Activated B cell treated with CpG ODN at 0.5 μM for 24 hours (primary cell): ENCODE data around the gene FAM234B. TPM values are rescaled to one million over a fixed set of nuclear protein-coding genes. Genes with fewer than 3 reads are reported as not detected.

Source experiments
- ATAC-seq: fragments of 200-7000 bp; cut with Tn5 transposase; one replicate; pipeline ENCODE4 v1.10.0; 2021; ENCODE audit warnings: low read depth, mild to moderate bottlenecking, moderate library complexity
- CTCF ChIA-PET: fragments of 350-600 bp; sonication (Branson Sonifier 250); formaldehyde crosslinking; loops from one replicate; lab custom pipeline; 2021; ENCODE audit warnings: antibody characterized with exemption; lab: Charles Lee
- POLR2A ChIA-PET: fragments of 350-600 bp; sonication (Branson Sonifier 250); formaldehyde crosslinking; loops from one replicate; lab custom pipeline; 2021; ENCODE audit warnings: antibody characterized with exemption; lab: Charles Lee
- DNase-seq: peaks from one replicate; pipeline ENCODE4 v3.0.0; 2022
- H3K27ac Mint-ChIP-seq: one replicate; pipeline ENCODE4 v1.8.0; 2020; ENCODE audit warnings: mixed read lengths
- H3K27me3 Mint-ChIP-seq: one replicate; pipeline ENCODE4 v1.8.0; 2021; ENCODE audit warnings: mixed read lengths
- H3K36me3 Mint-ChIP-seq: one replicate; pipeline ENCODE4 v1.8.0; 2021; ENCODE audit warnings: low read depth, mixed read lengths
- H3K4me1 Mint-ChIP-seq: one replicate; pipeline ENCODE4 v1.8.0; 2021; ENCODE audit warnings: mixed read lengths
- H3K4me3 Mint-ChIP-seq: one replicate; pipeline ENCODE4 v1.8.0; 2020; ENCODE audit warnings: mild to moderate bottlenecking, mixed read lengths
- H3K9me3 Mint-ChIP-seq: one replicate; pipeline ENCODE4 v1.8.0; 2020; ENCODE audit warnings: mixed read lengths
- intact Hi-C: fragments of 100-400 bp; cut with micrococcal nuclease; formaldehyde crosslinking; loops from one replicate; pipeline ENCODE4 v1.15.1; 2024
- total RNA-seq: library from RNA; stranded (reverse); gene quantifications from 2 replicates; pipeline ENCODE4 v1.2.3, GENCODE V29; 2022
- TF ChIP-seq, protein P1 (sequence below): fragments of 200-600 bp; IDR thresholded peaks from one replicate; pipeline ENCODE4 v1.8.0; 2022; ENCODE audit warnings: antibody characterized with exemption, mild to moderate bottlenecking

FAM234B gene
- total RNA-seq, 1 donor from 2014 or later, result 6.3 TPM

- TF ChIP-seq, protein P1, sequence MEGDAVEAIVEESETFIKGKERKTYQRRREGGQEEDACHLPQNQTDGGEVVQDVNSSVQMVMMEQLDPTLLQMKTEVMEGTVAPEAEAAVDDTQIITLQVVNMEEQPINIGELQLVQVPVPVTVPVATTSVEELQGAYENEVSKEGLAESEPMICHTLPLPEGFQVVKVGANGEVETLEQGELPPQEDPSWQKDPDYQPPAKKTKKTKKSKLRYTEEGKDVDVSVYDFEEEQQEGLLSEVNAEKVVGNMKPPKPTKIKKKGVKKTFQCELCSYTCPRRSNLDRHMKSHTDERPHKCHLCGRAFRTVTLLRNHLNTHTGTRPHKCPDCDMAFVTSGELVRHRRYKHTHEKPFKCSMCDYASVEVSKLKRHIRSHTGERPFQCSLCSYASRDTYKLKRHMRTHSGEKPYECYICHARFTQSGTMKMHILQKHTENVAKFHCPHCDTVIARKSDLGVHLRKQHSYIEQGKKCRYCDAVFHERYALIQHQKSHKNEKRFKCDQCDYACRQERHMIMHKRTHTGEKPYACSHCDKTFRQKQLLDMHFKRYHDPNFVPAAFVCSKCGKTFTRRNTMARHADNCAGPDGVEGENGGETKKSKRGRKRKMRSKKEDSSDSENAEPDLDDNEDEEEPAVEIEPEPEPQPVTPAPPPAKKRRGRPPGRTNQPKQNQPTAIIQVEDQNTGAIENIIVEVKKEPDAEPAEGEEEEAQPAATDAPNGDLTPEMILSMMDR, result no peak
- ChIA-PET POLR2A (no interaction called here), CTCF (no interaction called here)
- Mint-ChIP-seq H3K4me3 (no peak overlapping the region), H3K27me3 (no peaks in the 10 kb centered on the region), H3K36me3 (peaks cover 18% of the 10 kb centered on the region), H3K9me3 (no peaks in the 10 kb centered on the region), H3K4me1 (peaks cover 9% of the 10 kb centered on the region), H3K27ac (no peak overlapping the region)
- intact Hi-C loops, result no loop called here
- no peak for DNase-seq
- no peak for ATAC-seq
Measured at GRCh38 chr12:13084898-13085640, 40.9 kb downstream of the FAM234B start.

- no peak for DNase-seq
- Mint-ChIP-seq H3K4me3 (no peak overlapping the region), H3K9me3 (no peaks in the 10 kb centered on the region), H3K4me1 (peaks cover 15% of the 10 kb centered on the region), H3K27me3 (no peaks in the 10 kb centered on the region), H3K27ac (no peak overlapping the region), H3K36me3 (peaks cover 9% of the 10 kb centered on the region)
- intact Hi-C loops, result no loop called here
- TF ChIP-seq, protein P1, result no peak
- ATAC-seq, result no peak
- ChIA-PET POLR2A (no interaction called here), CTCF (no interaction called here)
Measured at GRCh38 chr12:13085968-13086686, 41.9 kb downstream of the FAM234B start.

- Mint-ChIP-seq H3K36me3 (peaks cover 5% of the 10 kb centered on the region), H3K27me3 (peaks cover 2% of the 10 kb centered on the region), H3K4me3 (no peak overlapping the region), H3K27ac (no peak overlapping the region), H3K9me3 (no peaks in the 10 kb centered on the region), H3K4me1 (peaks cover 15% of the 10 kb centered on the region)
- CTCF ChIA-PET, result no interaction called here
- DNase-seq (no peak), ATAC-seq (no peak)
- intact Hi-C loops, result no loop called here
- TF ChIP-seq, protein P1, result no peak
- POLR2A ChIA-PET, result interaction anchor here (0.6 kb wide), 1 partner anchor 181 kb away, joined by 5 read pairs; no protein-coding TSS in a partner anchor
Measured at GRCh38 chr12:13087766-13088165, 43.6 kb downstream of the FAM234B start.

DNA sequence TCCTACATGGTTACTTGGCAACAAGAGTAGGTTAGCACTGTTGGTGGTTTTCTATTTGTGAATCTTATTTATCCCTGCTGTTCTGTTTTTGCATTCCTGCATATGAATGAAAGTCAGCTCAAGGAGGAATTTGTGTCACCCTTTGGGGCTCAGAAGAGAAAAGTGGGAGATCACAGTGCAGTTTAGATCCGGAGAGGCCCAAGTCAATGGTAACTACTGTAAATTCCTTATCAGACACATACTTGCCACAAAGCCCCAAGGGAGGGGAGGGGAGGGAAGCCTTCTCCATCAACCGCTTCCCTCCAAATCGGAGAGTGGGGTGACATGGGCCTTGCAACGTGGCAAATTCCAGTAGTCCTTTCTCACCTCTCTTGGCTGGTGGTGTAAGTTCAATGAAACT lies 44.3 kb downstream of the FAM234B start:
- TF ChIP-seq, protein P1, result no peak
- peaks cover 15% of the 10 kb centered on the region for H3K4me1 Mint-ChIP-seq
- intact Hi-C loops, result no loop called here
- H3K27me3 Mint-ChIP-seq, result peaks cover 2% of the 10 kb centered on the region
- H3K36me3 Mint-ChIP-seq, result peaks cover 2% of the 10 kb centered on the region
- ATAC-seq (no peak), DNase-seq (no peak)
- ChIA-PET CTCF (interaction anchor here (1.2 kb wide), 1 partner anchor 123 kb away, joined by 3 read pairs; no protein-coding TSS in a partner anchor), POLR2A (no interaction called here)
- no peak overlapping the region for H3K4me3 Mint-ChIP-seq
- no peak overlapping the region for H3K27ac Mint-ChIP-seq
- H3K9me3 Mint-ChIP-seq, result no peaks in the 10 kb centered on the region

- intact Hi-C loops, result no loop called here
- H3K4me1 Mint-ChIP-seq, result peaks cover 25% of the 10 kb centered on the region
- no peak overlapping the region for H3K4me3 Mint-ChIP-seq
- DNase-seq, result no peak
- no peak overlapping the region for H3K27ac Mint-ChIP-seq
- TF ChIP-seq, protein P1, result no peak
- POLR2A ChIA-PET, result interaction anchor here (0.5 kb wide), 1 partner anchor 8 kb away, joined by 13 read pairs; no protein-coding TSS in a partner anchor
- H3K27me3 Mint-ChIP-seq, result peaks cover 2% of the 10 kb centered on the region
- H3K9me3 Mint-ChIP-seq, result no peaks in the 10 kb centered on the region
- CTCF ChIA-PET, result no interaction called here
- no peak for ATAC-seq
- peaks cover 2% of the 10 kb centered on the region for H3K36me3 Mint-ChIP-seq
Measured at GRCh38 chr12:13090054-13090453, 45.9 kb downstream of the FAM234B start.
